HG03064 (cell line): Measurements from ENCODE around the gene A2M.

Source experiments
- ATAC-seq: cut with Tn5 transposase; IDR thresholded peaks from one replicate; pipeline ENCODE4 v1.9.1; 2021; ENCODE audit warnings: low read depth; ENCODE audit not compliant: unreplicated experiment

The A2M gene

DNA sequence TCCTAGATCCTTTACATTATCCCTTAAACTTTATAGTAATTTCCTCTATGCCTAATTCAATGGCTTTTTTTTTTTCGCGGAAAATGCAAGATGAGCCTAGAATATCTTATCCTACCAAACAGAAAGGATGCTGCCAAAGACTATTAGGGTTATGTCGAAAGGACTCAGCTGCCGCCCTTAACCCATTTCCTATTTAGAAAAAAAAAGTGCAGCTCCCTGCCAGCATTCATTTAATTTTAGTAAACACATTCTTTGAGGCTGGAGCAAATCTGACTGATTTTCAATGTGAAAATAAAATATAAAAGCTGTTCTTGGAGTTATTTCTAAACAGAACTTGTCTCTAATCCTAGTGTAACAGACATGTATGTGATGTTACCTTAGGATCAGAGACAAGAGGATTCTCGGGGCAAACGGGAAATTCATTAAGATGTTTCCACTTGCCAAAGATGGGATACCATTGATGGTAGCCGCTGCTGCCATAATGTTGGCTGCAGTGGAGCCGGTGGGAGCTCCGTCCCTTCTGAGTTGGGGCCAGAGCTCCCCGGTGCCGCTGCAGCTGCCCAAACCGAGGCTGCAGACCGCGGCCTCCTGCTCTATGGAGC is 8.2 kb upstream of the A2M start:
- ATAC-seq: no peak

GRCh38 chr12:9122091-9122609 is 6.4 kb upstream of the A2M start:
- ATAC-seq: no peak

GRCh38 chr12:9120487-9121184 is 4.9 kb upstream of the A2M start:
- no peak for ATAC-seq

- ATAC-seq: no peak
Observed at GRCh38 chr12:9118158-9118557, 2.4 kb upstream of the A2M start.

DNA sequence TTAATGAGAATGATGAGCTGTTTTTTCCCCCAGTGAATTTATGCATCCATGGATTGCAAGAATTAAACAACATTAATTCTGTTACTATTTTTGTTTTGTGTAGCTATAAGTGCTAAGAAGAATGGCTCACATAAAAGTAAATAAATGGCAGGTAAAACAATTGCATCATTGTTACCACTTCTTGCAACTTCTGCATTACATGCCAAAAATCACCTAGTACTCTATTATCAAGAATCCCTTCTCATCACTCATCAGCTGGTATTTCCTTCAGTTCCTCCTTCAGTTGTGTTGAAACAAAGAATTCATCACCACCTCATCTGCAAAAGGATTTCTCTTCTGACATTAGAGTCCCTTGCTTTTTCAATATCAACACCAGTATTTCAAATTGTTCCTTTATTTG is 773 bp downstream of the A2M start:
- no peak for ATAC-seq

- no peak for ATAC-seq
Observed at GRCh38 chr12:9113987-9114309, 1.8 kb downstream of the A2M start.

DNA sequence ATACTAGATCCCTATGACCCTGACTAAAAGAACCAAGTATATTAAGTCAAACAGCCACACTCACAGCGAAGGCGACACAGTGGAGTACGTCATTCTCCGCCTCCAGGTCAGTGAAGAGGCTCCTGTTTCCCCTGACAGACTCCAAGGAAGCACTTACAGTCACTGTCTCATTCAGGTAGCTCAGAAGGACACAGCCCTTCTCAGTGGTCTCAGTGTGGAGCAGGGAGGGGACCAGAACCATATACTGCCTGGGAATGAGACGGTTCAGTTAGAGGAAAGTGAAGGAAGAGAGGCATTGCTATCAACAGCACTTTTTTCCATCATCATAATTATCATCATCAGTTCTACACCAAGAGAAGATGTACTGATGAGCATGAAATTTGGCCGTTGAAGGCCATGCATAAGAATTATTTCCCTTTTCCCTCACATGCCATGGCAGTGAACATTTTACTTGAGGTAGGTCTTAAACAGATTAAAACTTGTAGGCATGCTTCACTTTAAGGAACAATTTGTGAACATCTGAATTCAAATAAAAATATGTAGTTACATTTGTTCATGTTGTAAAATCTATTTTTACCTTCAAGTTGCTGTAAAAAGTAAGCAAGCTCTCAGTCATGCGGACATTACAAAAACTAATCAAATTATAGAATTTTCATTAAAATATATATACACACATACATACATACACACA is 2.3 kb downstream of the A2M start:
- no peak for ATAC-seq

- ATAC-seq: no peak
Observed at GRCh38 chr12:9112076-9112853, 3.5 kb downstream of the A2M start.

GRCh38 chr12:9111525-9111924 is 4.2 kb downstream of the A2M start:
- ATAC-seq: no peak

DNA sequence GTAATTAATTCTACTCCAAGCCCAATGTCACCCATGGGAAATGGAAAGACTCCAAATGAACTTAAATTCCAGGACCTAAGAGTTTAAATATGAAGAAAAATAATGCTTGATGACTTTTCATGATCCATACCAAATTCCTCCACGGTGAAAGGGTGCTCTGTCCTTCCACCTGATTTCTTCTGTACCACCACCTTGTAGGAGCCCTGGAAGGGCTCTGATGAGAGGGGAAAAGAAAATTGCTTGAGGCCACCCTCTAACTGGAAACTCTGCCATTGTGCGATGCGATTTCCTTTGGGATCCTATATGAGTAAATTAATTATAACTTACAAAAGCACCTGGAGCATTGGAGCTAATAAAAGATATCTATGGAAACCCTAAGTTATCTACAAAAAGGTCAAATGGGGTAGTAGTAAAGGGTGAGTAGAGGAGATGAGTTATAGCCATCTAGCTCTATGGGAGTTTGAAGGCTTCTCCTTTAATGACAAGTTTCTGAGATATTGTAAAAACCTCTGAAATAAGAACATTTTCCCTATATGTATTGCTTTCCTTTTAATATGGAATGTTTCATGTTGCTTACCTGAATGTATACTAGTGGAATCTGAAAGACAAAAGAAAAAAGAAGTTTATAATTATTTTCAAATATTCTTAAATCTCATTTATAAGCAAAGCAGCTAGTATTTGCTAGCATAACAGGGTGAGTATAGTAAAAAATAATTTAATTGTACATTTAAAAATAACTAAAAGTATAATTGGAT is 5.8 kb downstream of the A2M start:
- no peak for ATAC-seq

GRCh38 chr12:9109213-9109522 is 6.6 kb downstream of the A2M start:
- ATAC-seq: no peak

DNA sequence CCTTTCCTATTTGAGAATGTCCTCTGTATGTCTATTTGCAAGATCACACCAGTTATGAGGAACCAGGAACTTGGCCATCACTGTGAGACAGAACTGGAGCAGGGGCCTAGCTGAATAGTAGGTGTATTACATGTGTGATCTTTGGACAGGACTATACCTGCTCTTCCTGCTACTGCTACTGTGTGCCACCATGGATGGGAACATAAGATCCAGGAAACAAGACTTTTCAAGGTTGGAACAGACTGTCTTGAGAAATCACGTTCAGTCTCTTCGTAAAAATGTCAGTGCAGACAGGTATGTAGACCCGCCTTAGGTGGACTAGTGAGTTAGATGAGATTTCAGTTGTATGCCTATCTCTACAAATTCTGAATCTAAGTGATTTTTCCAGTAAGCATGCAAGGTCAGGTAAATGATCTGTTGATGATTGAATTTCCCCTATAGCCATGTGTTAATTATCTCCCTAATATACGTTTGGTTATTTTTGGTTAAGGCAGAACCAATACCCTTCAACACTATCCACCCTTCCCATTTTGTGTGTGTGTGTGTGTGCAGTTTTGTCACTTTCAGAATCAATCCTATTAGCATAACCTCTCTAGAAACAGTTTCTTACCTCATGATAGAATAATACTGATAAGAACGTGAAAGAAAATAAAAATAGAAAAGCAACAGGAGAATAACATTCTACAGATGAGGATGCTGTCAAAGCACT is 7.1 kb downstream of the A2M start:
- ATAC-seq: no peak

- no peak for ATAC-seq
Observed at GRCh38 chr12:9107542-9107873, 8.2 kb downstream of the A2M start.

- no peak for ATAC-seq
Observed at GRCh38 chr12:9106610-9107541, 8.8 kb downstream of the A2M start.

- ATAC-seq: no peak
Observed at GRCh38 chr12:9106067-9106466, 9.7 kb downstream of the A2M start.

DNA sequence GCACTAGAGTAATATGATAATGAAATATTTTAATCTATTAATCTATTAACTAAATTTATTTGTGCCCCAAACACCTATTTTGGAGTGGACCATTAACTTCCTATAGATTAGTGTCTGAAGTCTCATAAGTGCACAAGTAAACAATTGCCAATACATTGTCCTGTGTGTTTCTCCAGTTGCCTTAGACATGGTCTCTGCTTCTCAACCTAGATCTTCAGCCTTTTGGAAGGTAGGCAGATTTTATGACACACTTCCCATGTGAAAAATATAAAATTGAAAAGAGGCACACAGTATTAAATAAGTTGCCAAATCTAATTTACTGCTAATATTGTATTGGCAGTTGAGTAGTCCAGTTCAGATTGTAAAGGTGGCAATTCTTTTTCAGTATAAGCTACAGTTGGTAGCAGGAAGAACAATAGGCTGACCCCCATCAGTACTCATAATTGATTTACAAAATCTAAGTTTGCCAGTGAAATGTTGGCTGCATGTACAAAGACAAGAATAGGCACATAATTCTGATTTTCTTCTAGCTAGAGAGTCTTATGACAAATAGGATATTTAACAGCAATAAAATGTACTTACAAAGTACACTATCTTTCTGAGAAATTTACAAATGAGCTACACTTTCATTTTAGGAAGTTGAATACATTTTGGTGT is 10.8 kb downstream of the A2M start:
- no peak for ATAC-seq

- ATAC-seq: no peak
Observed at GRCh38 chr12:9104087-9104486, 11.6 kb downstream of the A2M start.

DNA sequence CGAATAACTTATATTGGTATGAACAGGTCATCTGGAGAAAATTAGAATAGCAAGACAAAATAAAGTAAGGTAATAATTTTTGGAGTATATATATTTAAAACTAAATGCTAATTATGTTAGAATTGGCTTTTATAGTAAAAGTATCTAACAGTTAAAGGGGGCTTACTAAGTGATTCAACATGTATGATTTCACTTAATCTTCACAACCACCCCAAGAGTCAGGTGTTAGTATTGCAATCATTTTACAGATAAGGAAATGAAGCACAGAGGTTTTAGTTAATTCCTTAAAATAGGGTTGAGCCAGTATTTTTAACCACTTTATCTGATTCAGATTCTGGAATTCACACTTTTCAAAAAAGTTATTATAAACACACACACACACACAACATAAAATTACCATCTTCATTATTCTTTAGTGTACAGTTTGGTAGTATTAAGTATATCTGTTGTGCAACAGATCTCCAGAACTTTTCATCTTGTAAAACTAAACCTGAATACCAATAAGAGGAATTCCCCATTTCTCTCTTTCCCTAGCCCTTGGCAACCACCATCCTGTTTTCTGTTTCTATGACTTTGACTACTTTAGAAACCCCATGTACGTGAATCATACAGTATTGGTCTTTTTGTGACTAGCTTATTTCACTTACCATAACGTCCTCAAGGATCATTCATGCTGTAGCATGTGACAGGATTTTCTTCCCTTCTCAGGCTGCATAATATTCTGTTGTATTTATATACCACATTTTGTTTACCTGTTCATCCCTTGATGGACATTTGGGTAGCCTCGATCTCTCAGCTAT is 12.5 kb downstream of the A2M start:
- ATAC-seq: no peak
